KOPT-K1 (cell line): ENCODE results near the gene MACC1.
"Not testable (repeated sequence)": the region's sequence is repeated elsewhere in the genome, so short reads cannot be mapped to it uniquely, and the experiment has no call there.

Experiments
- H3K27ac ChIP-seq: fragments of 200-600 bp; sonication (generic); 2 replicates; pipeline ENCODE4 v1.5.1; 2016; ENCODE audit warnings: antibody characterized with exemption, mild to moderate bottlenecking, low read depth, low read length; ENCODE audit not compliant: poor library complexity, severe bottlenecking
- H3K36me3 ChIP-seq: fragments of 200-600 bp; sonication (generic); 2 replicates; pipeline ENCODE4 v1.5.1; 2017; ENCODE audit warnings: antibody characterized with exemption, mild to moderate bottlenecking, low read length, moderate library complexity; ENCODE audit not compliant: insufficient read depth
- H3K9me3 ChIP-seq: fragments of 200-600 bp; sonication (generic); 2 replicates; pipeline ENCODE4 v1.5.1; 2017; ENCODE audit warnings: antibody characterized with exemption, low read length, mild to moderate bottlenecking; ENCODE audit not compliant: insufficient read depth, poor library complexity, severe bottlenecking

The MACC1 gene

DNA sequence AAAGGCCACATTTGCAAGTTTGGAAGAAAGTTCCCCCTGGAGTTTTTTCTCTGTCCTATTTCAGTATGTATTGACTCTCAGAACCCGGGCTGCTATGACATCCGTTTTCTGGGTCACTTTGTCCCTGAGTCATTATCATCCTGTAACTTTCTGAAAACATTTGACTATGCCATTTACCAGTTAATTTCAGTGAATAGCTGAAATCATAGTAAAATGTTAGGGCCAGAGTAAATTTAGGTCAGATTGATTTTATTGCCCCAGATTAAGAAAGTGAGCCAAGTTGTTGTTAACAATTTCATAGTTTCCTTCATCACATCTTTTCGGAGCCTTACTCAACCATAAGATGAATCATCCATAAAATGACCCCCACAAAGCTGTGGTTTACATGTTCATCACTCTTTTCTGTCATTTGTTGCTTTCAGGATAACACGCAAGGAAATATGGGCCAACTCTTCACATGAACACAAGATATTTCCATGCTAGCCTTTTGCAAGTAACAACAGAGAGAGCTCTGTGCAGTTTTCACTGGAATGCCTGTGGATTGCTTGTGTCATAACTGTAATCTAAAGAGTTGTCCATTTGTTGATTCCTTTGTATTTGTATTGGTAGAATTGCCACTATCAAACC is 3.9 kb upstream of the MACC1 start:
- H3K9me3 ChIP-seq = no peaks in the 10 kb centered on the region
- H3K27ac ChIP-seq = no peak overlapping the region
- no peaks in the 10 kb centered on the region for H3K36me3 ChIP-seq

DNA sequence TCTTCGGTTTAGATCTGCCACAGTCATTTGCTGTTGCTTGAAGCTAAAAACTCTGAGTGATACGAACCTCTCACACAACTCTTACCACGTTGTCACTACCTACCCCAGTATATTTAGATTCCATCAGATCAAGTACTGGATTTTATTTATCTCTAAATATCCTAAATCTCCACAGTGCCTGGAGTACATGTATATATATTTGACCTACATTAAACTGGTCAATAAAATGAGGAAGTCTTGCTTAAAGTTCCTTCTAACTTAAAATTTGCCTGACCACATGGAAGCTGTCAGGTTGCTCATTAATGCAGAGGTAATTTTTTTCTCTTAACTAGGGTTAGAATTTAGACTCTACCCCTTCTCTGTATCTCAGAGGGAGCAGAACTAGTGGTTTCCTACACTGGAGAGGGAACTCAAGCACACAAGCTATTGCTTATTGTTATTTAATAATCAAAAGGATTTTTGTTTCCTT is 3.1 kb upstream of the MACC1 start:
- no peaks in the 10 kb centered on the region for H3K9me3 ChIP-seq
- no peaks in the 10 kb centered on the region for H3K36me3 ChIP-seq
- no peak overlapping the region for H3K27ac ChIP-seq

DNA sequence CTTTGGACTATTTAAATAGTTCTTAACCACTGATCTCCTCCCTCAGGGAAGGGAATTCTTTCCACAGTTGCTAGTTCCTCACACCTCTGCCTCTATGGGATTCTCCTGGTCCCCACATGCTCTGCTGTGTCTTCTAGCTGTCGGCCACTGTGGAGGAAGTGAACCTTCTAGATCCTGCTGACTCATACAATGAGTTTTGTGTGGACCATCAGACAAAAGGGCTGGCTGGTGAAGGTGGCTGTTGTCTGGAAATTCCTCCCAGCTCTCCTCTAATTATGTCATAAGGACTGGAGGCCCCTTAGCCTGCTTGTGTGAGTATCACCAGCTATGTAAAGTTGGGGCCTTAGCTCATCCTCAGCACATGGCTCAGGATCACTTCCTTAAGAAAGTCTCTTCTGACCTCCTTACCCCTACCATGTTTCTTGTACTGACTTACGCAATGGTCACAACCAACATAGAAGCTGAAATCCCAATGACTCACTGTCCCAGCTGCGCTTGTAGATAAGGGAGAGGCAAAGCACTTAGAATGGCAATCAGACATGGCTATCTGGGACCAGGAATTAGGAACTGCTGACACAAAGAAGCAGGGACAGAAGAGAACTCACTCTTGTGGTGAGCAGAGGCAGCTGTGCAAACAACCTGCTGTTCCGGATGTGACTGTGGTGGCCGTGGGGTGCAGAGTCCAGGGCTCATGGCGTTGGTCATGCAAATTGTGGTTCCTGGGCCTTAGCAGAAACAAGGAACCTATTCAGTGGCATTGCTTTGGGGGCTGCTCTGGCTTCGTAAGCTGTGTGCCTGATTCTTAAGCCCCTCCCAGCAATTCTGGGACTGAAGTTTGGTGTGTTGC is 2.5 kb upstream of the MACC1 start:
- no peak overlapping the region for H3K27ac ChIP-seq
- H3K9me3 ChIP-seq = no peaks in the 10 kb centered on the region
- no peaks in the 10 kb centered on the region for H3K36me3 ChIP-seq

DNA sequence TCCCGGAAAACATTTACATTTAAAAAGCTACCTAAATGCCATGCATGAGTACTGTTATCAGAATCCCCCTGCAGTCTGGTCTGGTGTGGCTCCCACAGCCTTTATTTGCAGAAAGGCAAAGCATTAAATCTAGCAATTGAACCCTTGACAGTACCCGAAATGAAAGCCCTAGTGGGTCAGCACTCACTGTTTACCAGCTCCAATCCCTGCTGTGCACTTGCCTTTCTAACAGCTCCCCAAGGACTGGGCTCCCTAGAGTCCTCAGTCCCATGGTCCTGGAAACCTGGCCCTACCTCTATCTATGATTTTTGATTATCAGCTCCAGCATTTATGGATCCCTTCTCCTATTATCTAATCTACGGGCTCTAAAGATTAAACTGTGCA is 1.9 kb upstream of the MACC1 start:
- no peaks in the 10 kb centered on the region for H3K9me3 ChIP-seq
- no peak overlapping the region for H3K27ac ChIP-seq
- H3K36me3 ChIP-seq = no peaks in the 10 kb centered on the region

DNA sequence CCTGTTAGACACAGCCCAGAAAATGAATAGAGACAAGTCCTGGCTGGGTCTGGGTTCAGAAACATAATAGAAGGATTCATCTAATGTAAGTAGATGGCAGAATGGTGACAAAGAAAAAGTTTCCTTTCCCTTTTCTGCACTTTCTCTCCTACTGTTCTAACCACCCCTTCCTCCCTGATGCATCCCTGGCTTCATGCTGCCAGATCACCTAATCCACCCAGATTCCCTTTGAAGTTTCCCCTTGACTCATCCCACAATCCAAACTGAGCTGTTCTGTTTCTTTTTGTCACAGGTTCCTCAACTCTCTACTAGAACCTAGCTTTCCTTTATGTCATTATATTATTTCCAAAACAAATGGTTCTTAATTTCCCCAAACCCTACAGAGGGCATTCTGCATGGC is 1.1 kb upstream of the MACC1 start:
- Histone ChIP-seq H3K27ac (no peak overlapping the region), H3K9me3 (no peaks in the 10 kb centered on the region), H3K36me3 (no peaks in the 10 kb centered on the region)

DNA sequence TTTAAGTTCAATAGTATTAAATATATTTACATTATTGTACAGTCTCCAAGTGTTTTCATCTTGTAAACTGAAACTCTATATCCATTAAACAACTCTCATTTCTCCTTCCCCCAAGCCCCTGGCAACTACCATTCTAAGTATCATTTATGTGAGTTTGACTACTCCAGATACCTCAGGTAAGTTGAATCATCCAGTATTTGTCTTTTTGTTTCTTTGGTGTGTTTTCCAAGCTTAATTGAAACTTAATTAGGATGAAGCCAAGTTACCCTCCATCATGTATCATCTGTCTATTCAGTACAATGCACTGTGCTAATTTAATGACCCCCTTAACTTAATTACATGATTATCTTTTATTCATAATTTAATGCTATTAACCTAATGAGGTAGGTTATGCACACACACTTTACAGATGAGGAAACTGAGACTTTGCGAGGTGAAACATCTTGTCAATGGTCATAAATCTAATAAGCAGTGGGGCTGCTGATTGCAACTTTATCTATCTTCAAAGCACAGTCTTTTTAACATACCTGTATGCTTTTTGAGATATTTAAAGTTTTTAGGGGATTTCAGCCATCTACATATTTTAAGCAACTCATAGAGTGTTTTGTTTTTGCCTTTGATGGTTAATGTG is 663 bp downstream of the MACC1 start:
- Histone ChIP-seq H3K27ac (no peak overlapping the region), H3K36me3 (no peaks in the 10 kb centered on the region), H3K9me3 (no peaks in the 10 kb centered on the region)

DNA sequence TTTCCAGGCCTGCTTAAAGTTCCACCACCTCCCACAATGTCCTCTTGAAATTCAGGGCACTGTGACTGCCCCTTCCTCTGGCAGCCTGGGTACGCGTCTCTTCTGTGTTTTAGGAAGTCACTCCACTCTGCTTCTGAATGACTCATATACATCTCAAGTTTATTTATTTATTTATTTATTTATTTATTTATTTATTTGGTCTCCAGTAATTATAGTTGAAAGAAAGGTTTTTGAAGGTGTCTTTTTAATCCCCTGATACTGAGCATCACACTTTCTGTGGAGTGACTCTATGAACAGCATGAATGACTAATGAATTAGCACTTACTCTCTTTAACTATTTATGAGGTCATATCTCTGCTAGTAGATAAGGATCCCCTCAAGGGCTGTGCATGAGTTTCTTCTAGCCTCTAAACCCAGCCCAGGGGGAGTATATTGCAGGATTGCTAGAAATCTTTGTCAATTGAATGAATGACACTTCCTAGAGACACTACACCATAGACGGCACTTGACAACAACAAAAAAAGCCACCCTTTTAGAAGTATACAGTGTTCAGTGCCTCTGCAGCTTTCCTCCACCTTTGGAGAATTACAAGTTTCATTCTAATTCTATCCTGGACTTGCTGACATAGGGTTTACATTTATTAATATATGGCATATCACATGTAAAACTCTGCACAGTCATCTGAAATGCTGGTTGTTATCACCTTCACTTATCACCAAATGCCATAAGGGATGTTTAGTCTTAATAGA is 2.1 kb downstream of the MACC1 start:
- Histone ChIP-seq H3K36me3 (no peaks in the 10 kb centered on the region), H3K27ac (no peak overlapping the region), H3K9me3 (no peaks in the 10 kb centered on the region)

DNA sequence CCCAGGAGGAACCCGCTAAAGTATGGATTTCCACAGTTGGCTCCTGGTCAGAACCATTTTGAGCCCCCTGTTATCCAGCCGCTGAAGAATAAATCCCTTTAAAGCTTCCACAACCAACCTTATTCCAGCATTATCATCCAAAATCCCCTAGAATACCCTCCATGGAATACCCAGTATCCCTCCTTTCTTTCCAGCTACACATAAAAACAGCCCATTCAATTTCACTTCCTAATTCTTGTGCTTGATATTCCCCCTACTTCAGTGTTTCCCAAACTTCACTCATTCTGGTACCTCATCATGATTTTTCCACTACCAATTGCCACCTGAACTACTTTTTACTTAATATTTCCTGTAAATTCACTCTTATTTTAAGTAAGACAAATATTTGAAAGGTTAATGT is 3.1 kb downstream of the MACC1 start:
- H3K27ac ChIP-seq = no peak overlapping the region
- H3K9me3 ChIP-seq = peaks cover 8% of the 10 kb centered on the region
- H3K36me3 ChIP-seq = no peaks in the 10 kb centered on the region

DNA sequence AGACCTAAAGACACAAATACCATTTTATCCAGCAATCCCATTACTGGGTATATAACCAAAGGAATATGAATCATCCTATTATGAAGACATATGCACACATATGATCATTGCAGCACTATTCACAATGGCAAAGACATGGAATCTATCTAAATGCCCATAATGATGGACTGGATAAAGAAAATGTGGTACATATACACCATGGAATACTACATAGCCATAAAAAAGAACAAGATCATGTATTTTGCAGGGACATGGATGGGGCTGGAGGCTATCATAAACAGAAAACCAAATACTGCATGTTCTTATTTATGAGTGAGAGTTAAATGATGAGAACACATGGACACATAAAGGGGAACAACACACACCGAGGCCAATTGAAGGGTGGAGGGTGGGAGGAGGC is 3.8 kb downstream of the MACC1 start:
- Histone ChIP-seq H3K36me3 (no peaks in the 10 kb centered on the region), H3K27ac (no peak overlapping the region), H3K9me3 (peaks cover 15% of the 10 kb centered on the region)

DNA sequence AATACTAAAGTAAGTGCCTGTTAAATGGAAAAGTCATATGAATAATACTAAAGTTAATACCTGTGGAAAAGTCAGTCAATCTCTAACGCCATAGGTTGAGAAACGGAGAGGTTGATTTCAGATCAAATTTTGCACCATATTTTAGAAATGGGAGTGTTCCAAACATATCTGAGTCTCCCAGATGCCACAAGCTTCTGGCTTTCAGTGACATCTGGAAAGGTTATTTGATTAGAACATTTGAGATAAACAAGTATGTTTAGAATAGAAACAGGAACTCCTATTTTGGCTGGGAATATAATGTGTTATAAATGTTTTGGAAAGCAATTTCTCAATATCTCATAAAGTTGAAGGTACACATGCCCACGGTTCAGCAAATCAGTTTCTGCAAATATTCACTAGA is 5.8 kb downstream of the MACC1 start:
- Histone ChIP-seq H3K9me3 (peaks cover 18% of the 10 kb centered on the region), H3K36me3 (no peaks in the 10 kb centered on the region), H3K27ac (no peak overlapping the region)

DNA sequence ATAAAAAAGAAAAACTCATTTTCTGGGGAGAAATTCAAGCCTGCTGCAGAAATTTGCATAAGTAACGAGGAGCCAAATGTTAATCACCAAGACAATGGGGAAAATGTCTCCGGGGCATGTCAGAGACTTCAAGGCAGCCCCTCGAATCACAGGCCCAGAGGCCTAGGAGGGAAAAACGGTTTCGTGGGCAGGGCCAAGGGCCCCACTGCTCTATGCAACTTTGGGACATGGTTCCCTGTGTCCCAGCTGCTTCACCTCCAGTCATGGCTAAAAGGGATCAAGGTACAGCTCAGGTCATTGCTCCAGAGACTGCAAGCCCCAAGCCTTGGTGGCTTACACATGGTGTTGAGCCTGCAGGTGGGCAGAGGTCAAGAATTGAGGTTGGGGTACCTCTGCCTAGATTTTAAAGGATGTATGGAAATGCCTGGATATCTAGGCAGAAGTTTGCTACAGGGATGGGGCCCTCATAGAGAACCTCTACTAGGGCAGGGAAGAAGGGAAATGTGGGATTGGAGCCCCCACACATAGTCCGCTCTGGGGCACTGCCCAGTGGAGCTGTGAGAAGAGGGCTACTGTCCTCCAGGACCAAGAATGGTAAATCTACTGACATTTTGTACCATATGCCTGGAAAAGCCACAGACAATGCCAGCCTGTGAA is 8.4 kb downstream of the MACC1 start:
- Histone ChIP-seq H3K9me3 (peaks cover 18% of the 10 kb centered on the region), H3K27ac (no peak overlapping the region), H3K36me3 (no peaks in the 10 kb centered on the region)

DNA sequence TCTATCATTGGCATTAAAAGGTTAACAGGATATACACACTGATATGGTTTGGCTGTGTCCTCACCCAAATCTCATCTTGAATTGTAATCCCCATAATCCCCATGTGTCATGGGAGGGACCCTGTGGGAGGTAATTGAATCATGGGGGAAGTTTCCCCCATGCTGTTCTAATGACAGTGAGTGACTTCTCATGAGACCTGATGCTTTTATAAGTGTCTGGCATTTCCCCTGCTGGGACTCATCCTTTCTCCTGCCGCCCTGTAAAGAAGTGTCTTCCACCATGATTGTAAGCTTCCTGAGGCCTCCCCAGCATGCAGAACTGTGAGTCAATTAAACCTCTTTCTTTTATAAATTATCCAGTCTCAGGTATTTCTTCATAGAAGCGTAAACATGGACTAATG is 9.4 kb downstream of the MACC1 start:
- H3K27ac ChIP-seq, H3K36me3 ChIP-seq: not testable (repeated sequence)
- H3K9me3 ChIP-seq = peaks cover 18% of the 10 kb centered on the region

DNA sequence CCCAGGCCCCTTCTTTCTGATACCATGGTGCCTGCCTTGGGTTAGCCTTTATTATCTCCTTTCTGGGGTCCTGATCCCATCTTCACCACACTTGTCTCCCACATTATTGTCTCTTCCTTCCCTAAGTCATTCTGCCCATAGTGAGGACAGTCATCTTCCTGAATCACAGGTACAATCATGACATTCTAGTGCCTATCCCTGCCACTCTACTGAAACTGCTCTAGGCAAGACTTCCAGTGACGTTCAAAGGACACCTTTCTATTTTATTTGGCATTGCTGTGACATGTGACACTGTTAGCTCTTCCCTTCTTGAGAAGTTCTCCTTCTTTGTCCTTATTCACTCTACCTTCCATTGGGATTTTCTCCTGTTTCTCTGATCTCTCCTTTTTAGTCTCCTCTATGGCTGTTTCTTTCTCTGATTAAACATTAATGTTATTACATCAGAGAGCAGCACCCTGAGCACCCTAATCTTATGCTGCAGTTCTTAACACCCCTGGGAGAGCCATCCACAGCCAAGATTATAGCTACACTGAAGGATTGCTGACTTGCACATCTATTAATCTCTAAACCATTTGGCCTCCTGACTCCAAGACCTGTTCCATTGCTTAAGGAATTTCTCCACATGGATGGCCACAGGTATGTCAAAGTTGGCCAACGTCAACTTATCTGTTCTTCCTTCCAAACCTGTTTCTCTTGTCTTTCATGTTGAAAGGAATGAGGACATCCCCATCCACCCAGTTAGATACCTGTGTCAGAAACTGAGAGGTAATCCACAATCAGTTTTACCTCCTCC is 10.9 kb downstream of the MACC1 start:
- Histone ChIP-seq H3K27ac (no peak overlapping the region), H3K36me3 (no peaks in the 10 kb centered on the region), H3K9me3 (peaks cover 18% of the 10 kb centered on the region)

DNA sequence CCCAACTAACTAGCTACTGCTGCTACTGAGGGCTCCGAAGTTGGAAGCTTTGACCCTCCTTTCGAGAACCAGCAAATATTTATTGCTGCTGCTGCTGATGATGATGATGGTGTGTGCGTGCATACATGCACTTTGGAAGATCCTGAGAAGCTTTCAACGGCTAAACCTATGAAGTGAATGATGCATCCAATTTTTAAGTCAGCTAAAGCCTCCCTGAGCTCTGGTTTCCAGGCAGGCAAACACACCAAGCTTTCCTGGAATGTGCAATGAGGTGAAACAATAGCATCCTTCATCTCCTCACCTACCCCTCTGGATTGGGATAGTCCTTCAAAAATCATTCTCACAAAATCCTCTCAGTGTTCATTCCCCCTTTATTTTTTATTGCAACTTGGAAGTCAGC is 13.9 kb downstream of the MACC1 start:
- Histone ChIP-seq H3K27ac (no peak overlapping the region), H3K36me3 (no peaks in the 10 kb centered on the region), H3K9me3 (peaks cover 2% of the 10 kb centered on the region)
